Measurements from ENCODE around the gene CHSY1.
"Not testable (repeated sequence)": the region's sequence is repeated elsewhere in the genome, so short reads cannot be mapped to it uniquely, and the experiment has no call there.

The CHSY1 gene

GRCh38 chr15:101251830-101252820, at the start of gene CHSY1:
Gene CHSY1, minus strand, starts transcription at chr15:101252048. Its CDS starts 592 bp downstream, at chr15:101251456.
- Histone ChIP-seq H3K4me3 (ENCODE audit: low read length in 2 of 2) (peak within 1 kb of the TSS; percentile 78 to 87), H3K9me3 (ENCODE audit: control insufficient read depth in 2 of 2, low read length in 2 of 2) (no peaks in the 10 kb centered on the region), H3K4me1 (ENCODE audit: control insufficient read depth in 2 of 2, insufficient read depth in 2 of 2, low read length in 2 of 2) (peaks cover 16% of the 10 kb centered on the region in 2 donors), H3K27ac (ENCODE audit: low read depth in 2 of 2, low read length in 2 of 2) (peak within 1 kb of the TSS; percentile 74 to 83), H3K27me3 (ENCODE audit: control insufficient read depth in 2 of 2, insufficient read depth in 2 of 2, low read length in 2 of 2) (no peaks in the 10 kb centered on the region), H3K9ac (ENCODE audit: low read depth in 1 of 2, low read length in 2 of 2) (peak within 1 kb of the TSS; percentile 74 to 78), H3K36me3 (ENCODE audit: control insufficient read depth in 2 of 2, insufficient read depth in 2 of 2, low read length in 2 of 2) (peaks cover 0 to 3% of the 10 kb centered on the region in 2 donors)

GRCh38 chr15:101296418-101297405, 44.9 kb upstream of the CHSY1 start:
- Histone ChIP-seq H3K27me3 (ENCODE audit: control insufficient read depth in 2 of 2, insufficient read depth in 2 of 2, low read length in 2 of 2) (no peaks in the 10 kb centered on the region), H3K27ac (ENCODE audit: low read depth in 2 of 2, low read length in 2 of 2) (peak overlapping the region in 1 of 2 donors; percentile 95), H3K36me3 (ENCODE audit: control insufficient read depth in 2 of 2, insufficient read depth in 2 of 2, low read length in 2 of 2) (peaks cover 5% of the 10 kb centered on the region in 2 donors), H3K9me3 (ENCODE audit: control insufficient read depth in 2 of 2, low read length in 2 of 2) (no peaks in the 10 kb centered on the region), H3K4me3 (ENCODE audit: low read length in 2 of 2) (peak overlapping the region; percentile 92 to 96), H3K9ac (ENCODE audit: low read depth in 1 of 2, low read length in 2 of 2) (no peak overlapping the region), H3K4me1 (ENCODE audit: control insufficient read depth in 2 of 2, insufficient read depth in 2 of 2, low read length in 2 of 2) (peaks cover 11 to 28% of the 10 kb centered on the region in 2 donors)

GRCh38 chr15:101295607-101296161, 43.8 kb upstream of the CHSY1 start:
- H3K9ac ChIP-seq (ENCODE audit: low read depth in 1 of 2, low read length in 2 of 2), result peak overlapping the region; percentile 85 to 90
- H3K36me3 ChIP-seq (ENCODE audit: control insufficient read depth in 2 of 2, insufficient read depth in 2 of 2, low read length in 2 of 2), result peaks cover 7 to 8% of the 10 kb centered on the region in 2 donors
- peak overlapping the region; percentile 87 to 95 for H3K27ac ChIP-seq (ENCODE audit: low read depth in 2 of 2, low read length in 2 of 2)
- H3K4me3 ChIP-seq (ENCODE audit: low read length in 2 of 2), result peak overlapping the region; percentile 92 to 96
- H3K27me3 ChIP-seq (ENCODE audit: control insufficient read depth in 2 of 2, insufficient read depth in 2 of 2, low read length in 2 of 2), result no peaks in the 10 kb centered on the region
- H3K9me3 ChIP-seq (ENCODE audit: control insufficient read depth in 2 of 2, low read length in 2 of 2), result no peaks in the 10 kb centered on the region
- peaks cover 11 to 28% of the 10 kb centered on the region in 2 donors for H3K4me1 ChIP-seq (ENCODE audit: control insufficient read depth in 2 of 2, insufficient read depth in 2 of 2, low read length in 2 of 2)

- Histone ChIP-seq H3K4me1 (ENCODE audit: control insufficient read depth in 2 of 2, insufficient read depth in 2 of 2, low read length in 2 of 2) (peaks cover 11 to 30% of the 10 kb centered on the region in 2 donors), H3K36me3 (ENCODE audit: control insufficient read depth in 2 of 2, insufficient read depth in 2 of 2, low read length in 2 of 2) (peaks cover 7 to 12% of the 10 kb centered on the region in 2 donors), H3K9ac (ENCODE audit: low read depth in 1 of 2, low read length in 2 of 2) (peak within 1 kb of the TSS; percentile 85 to 91), H3K27me3 (ENCODE audit: control insufficient read depth in 2 of 2, insufficient read depth in 2 of 2, low read length in 2 of 2) (no peaks in the 10 kb centered on the region), H3K4me3 (ENCODE audit: low read length in 2 of 2) (peak within 1 kb of the TSS; percentile 92 to 96), H3K9me3 (ENCODE audit: control insufficient read depth in 2 of 2, low read length in 2 of 2) (no peaks in the 10 kb centered on the region), H3K27ac (ENCODE audit: low read depth in 2 of 2, low read length in 2 of 2) (peak within 1 kb of the TSS; percentile 87 to 95)
Observed at GRCh38 chr15:101294731-101295606, 43.1 kb upstream of the CHSY1 start, which contains the start of gene SNRPA1. Gene SNRPA1, minus strand, starts transcription at chr15:101295248. Its CDS starts 70 bp downstream, at chr15:101295178.

GRCh38 chr15:101293122-101293521, 41.3 kb upstream of the CHSY1 start:
- H3K27me3 ChIP-seq (ENCODE audit: control insufficient read depth in 2 of 2, insufficient read depth in 2 of 2, low read length in 2 of 2), result no peaks in the 10 kb centered on the region
- H3K4me3 ChIP-seq (ENCODE audit: low read length in 2 of 2), result peak overlapping the region; percentile 5 to 92
- H3K9me3 ChIP-seq (ENCODE audit: control insufficient read depth in 2 of 2, low read length in 2 of 2), result no peaks in the 10 kb centered on the region
- peaks cover 7 to 12% of the 10 kb centered on the region in 2 donors for H3K36me3 ChIP-seq (ENCODE audit: control insufficient read depth in 2 of 2, insufficient read depth in 2 of 2, low read length in 2 of 2)
- peaks cover 11 to 30% of the 10 kb centered on the region in 2 donors for H3K4me1 ChIP-seq (ENCODE audit: control insufficient read depth in 2 of 2, insufficient read depth in 2 of 2, low read length in 2 of 2)
- H3K27ac ChIP-seq (ENCODE audit: low read depth in 2 of 2, low read length in 2 of 2), result no peak overlapping the region
- H3K9ac ChIP-seq (ENCODE audit: low read depth in 1 of 2, low read length in 2 of 2), result no peak overlapping the region

- H3K4me3 ChIP-seq (ENCODE audit: low read length in 2 of 2), result no peak overlapping the region
- H3K36me3 ChIP-seq (ENCODE audit: control insufficient read depth in 2 of 2, insufficient read depth in 2 of 2, low read length in 2 of 2), result peaks cover 40% of the 10 kb centered on the region in 2 donors
- no peak overlapping the region for H3K9ac ChIP-seq (ENCODE audit: low read depth in 1 of 2, low read length in 2 of 2)
- peaks cover 7 to 15% of the 10 kb centered on the region in 2 donors for H3K4me1 ChIP-seq (ENCODE audit: control insufficient read depth in 2 of 2, insufficient read depth in 2 of 2, low read length in 2 of 2)
- H3K27me3 ChIP-seq (ENCODE audit: control insufficient read depth in 2 of 2, insufficient read depth in 2 of 2, low read length in 2 of 2), result no peaks in the 10 kb centered on the region
- no peak overlapping the region for H3K27ac ChIP-seq (ENCODE audit: low read depth in 2 of 2, low read length in 2 of 2)
- H3K9me3 ChIP-seq (ENCODE audit: control insufficient read depth in 2 of 2, low read length in 2 of 2), result no peaks in the 10 kb centered on the region
Observed at GRCh38 chr15:101288905-101289513, 37.2 kb upstream of the CHSY1 start.

GRCh38 chr15:101287342-101287741, 35.5 kb upstream of the CHSY1 start:
- H3K27me3 ChIP-seq (ENCODE audit: control insufficient read depth in 2 of 2, insufficient read depth in 2 of 2, low read length in 2 of 2); H3K9ac ChIP-seq (ENCODE audit: low read depth in 1 of 2, low read length in 2 of 2); H3K4me1 ChIP-seq (ENCODE audit: control insufficient read depth in 2 of 2, insufficient read depth in 2 of 2, low read length in 2 of 2); H3K4me3 ChIP-seq (ENCODE audit: low read length in 2 of 2); H3K9me3 ChIP-seq (ENCODE audit: control insufficient read depth in 2 of 2, low read length in 2 of 2); H3K27ac ChIP-seq (ENCODE audit: low read depth in 2 of 2, low read length in 2 of 2): not testable (repeated sequence)
- H3K36me3 ChIP-seq (ENCODE audit: control insufficient read depth in 2 of 2, insufficient read depth in 2 of 2, low read length in 2 of 2), result peaks cover 49 to 52% of the 10 kb centered on the region in 2 donors

GRCh38 chr15:101286471-101287114, 34.7 kb upstream of the CHSY1 start:
- H3K4me1 ChIP-seq (ENCODE audit: control insufficient read depth in 2 of 2, insufficient read depth in 2 of 2, low read length in 2 of 2), result peaks cover 0 to 2% of the 10 kb centered on the region in 2 donors
- no peaks in the 10 kb centered on the region for H3K27me3 ChIP-seq (ENCODE audit: control insufficient read depth in 2 of 2, insufficient read depth in 2 of 2, low read length in 2 of 2)

More at GRCh38 chr15:101286471-101287114, 34.7 kb upstream of the CHSY1 start:
- no peak overlapping the region for H3K9ac ChIP-seq (ENCODE audit: low read depth in 1 of 2, low read length in 2 of 2)
- H3K4me3 ChIP-seq (ENCODE audit: low read length in 2 of 2), result no peak overlapping the region
- peaks cover 49 to 53% of the 10 kb centered on the region in 2 donors for H3K36me3 ChIP-seq (ENCODE audit: control insufficient read depth in 2 of 2, insufficient read depth in 2 of 2, low read length in 2 of 2)
- H3K9me3 ChIP-seq (ENCODE audit: control insufficient read depth in 2 of 2, low read length in 2 of 2), result no peaks in the 10 kb centered on the region
- no peak overlapping the region for H3K27ac ChIP-seq (ENCODE audit: low read depth in 2 of 2, low read length in 2 of 2)
